ENCODE measurements around the gene HOMER1. TPM values are rescaled to one million over a fixed set of nuclear protein-coding genes. Genes with fewer than 3 reads are reported as not detected.

Gene HOMER1
- polyA plus RNA-seq, 3 donors from 2014 or later = 0.11 to 4.1 (median 1.9) TPM

GRCh38 chr5:79346420-79346824, 167.5 kb downstream of the HOMER1 start:
- Mint-ChIP-seq H3K27ac (no peak overlapping the region), H3K27me3 (ENCODE audit: low read depth in 3 of 3) (peaks cover 2 to 5% (median 2%) of the 10 kb centered on the region in 3 donors), H3K4me3 (no peak overlapping the region), H3K9me3 (peaks cover 0 to 5% (median 0%) of the 10 kb centered on the region in 6 donors), H3K36me3 (no peaks in the 10 kb centered on the region), H3K4me1 (no peaks in the 10 kb centered on the region)
- DNase-seq = no peak

- Mint-ChIP-seq H3K27ac (no peak overlapping the region), H3K36me3 (peaks cover 0 to 2% (median 0%) of the 10 kb centered on the region in 3 donors)
Observed at GRCh38 chr5:79333852-79334557, 179.9 kb downstream of the HOMER1 start.

GRCh38 chr5:79330071-79330470, 183.9 kb downstream of the HOMER1 start:
- H3K36me3 Mint-ChIP-seq = peaks cover 0 to 10% (median 0%) of the 10 kb centered on the region in 3 donors
- no peak for DNase-seq
- peaks cover 2 to 7% (median 7%) of the 10 kb centered on the region in 3 donors for H3K27me3 Mint-ChIP-seq (ENCODE audit: low read depth in 3 of 3)

More at GRCh38 chr5:79333852-79334557, 179.9 kb downstream of the HOMER1 start:
- Mint-ChIP-seq H3K4me1 (no peaks in the 10 kb centered on the region), H3K27me3 (ENCODE audit: low read depth in 3 of 3) (peaks cover 2 to 14% (median 7%) of the 10 kb centered on the region in 3 donors), H3K9me3 (peaks cover 0 to 6% (median 4%) of the 10 kb centered on the region in 6 donors), H3K4me3 (no peak overlapping the region)
- DNase-seq = no peak

GRCh38 chr5:79329453-79329852, 184.5 kb downstream of the HOMER1 start:
- peaks cover 2 to 7% (median 7%) of the 10 kb centered on the region in 3 donors for H3K27me3 Mint-ChIP-seq (ENCODE audit: low read depth in 3 of 3)
- H3K9me3 Mint-ChIP-seq = no peaks in the 10 kb centered on the region
- H3K36me3 Mint-ChIP-seq = peaks cover 0 to 10% (median 0%) of the 10 kb centered on the region in 3 donors
- H3K27ac Mint-ChIP-seq = no peak overlapping the region
- H3K4me1 Mint-ChIP-seq = no peaks in the 10 kb centered on the region
- DNase-seq = no peak
- H3K4me3 Mint-ChIP-seq = no peak overlapping the region

More at GRCh38 chr5:79330071-79330470, 183.9 kb downstream of the HOMER1 start:
- Mint-ChIP-seq H3K4me1 (no peaks in the 10 kb centered on the region), H3K27ac (no peak overlapping the region), H3K9me3 (peaks cover 0 to 5% (median under 1%) of the 10 kb centered on the region in 6 donors), H3K4me3 (no peak overlapping the region)

Other genes starting within 250 kb of the HOMER1 start
- gene TENT2, start 98.3 kb upstream of the HOMER1 start, polyA plus RNA-seq = 10 to 100 TPM; 39.1 to 55.6 (median 50.2) TPM
- gene CMYA5, start 175.7 kb upstream of the HOMER1 start, polyA plus RNA-seq = not detected

Data from immature natural killer cell (primary cell).